Measurements from ENCODE around the gene TBC1D1. TPM values are rescaled to one million over a fixed set of nuclear protein-coding genes. Genes with fewer than 3 reads are reported as not detected.
A peak's percentile ranks its signal among the peaks of the same experiment; 100 is the strongest.

The TBC1D1 gene
- total and polyA plus RNA-seq, 5 donors, result 86.7 to 134 (median 116) TPM

DNA sequence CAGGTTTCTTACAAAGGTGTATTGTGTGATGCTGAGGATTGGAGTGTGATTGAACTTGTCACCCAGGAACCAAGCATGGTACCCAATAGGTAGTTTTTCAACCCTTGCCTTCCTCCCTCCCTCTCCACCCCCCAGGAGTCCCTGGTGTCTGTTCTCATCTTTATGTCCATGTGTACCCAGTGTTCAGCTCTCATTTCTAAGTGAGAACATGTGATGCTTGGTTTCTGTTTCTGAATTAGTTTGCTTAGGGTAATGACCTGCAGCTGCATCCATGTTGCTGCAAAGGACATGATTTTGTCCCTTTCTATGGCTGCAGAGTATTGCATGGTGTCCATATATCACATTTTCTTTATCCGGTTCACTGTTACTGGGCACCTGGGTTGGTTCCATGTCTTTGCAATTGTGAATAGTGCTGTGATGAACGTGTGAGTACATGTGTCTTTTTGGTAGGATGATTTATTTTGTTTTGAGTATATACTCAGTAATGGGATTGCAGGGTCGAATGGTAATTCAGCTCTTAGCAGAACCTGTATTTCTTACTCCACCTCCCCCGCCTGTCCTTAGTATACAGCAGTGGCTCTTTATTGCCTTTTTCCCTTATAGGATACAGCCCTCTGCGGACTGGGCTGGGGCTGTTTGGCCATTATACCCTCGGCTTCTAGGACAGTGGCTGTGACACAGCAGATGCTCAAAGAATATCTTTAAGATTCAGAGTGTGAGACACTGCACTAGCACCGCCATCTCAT is 214.8 kb downstream of the TBC1D1 start:
- Histone ChIP-seq H3K4me3 (ENCODE audit: low read length) (no peak overlapping the region), H3K27ac (ENCODE audit: low read length) (no peak overlapping the region), H3K9me3 (ENCODE audit: control insufficient read depth, low read length) (no peaks in the 10 kb centered on the region), H3K4me1 (ENCODE audit: control insufficient read depth, insufficient read depth, low read length) (peaks cover 4% of the 10 kb centered on the region), H3K27me3 (ENCODE audit: control insufficient read depth, insufficient read depth) (no peaks in the 10 kb centered on the region)
- no peak for ATAC-seq
- intact Hi-C loops (cut with DNase I), result no loop called here
- no peak for DNase-seq
- 92% methylated on average over 7 of the region's 7 CpGs for WGBS

DNA sequence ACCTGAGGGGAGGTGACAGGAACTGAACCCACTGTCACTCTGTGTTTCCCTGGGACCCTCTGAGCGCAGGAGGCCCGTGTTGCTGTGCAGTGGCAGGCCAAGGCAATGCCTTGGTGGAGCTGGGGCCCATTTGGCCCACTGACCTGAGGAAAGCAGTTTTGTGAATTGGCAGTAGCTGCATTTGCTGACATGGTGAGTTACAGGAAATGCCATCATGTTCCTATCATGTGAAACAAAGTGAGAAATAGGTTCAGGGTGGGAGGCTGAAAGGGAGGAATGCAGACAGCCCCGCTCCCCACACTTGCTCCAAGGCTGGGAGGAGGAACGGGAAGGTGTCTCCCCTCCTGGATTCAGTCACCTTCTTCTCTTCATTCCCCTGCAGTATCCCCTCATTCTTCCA is 215.4 kb downstream of the TBC1D1 start:
- WGBS, result 88% methylated on average over 4 of the region's 4 CpGs
- peak in 1 of 2 donors; percentile 21 for ATAC-seq
- Histone ChIP-seq H3K27ac (ENCODE audit: low read length) (no peak overlapping the region), H3K27me3 (ENCODE audit: control insufficient read depth, insufficient read depth) (no peaks in the 10 kb centered on the region), H3K4me3 (ENCODE audit: low read length) (no peak overlapping the region), H3K4me1 (ENCODE audit: control insufficient read depth, insufficient read depth, low read length) (no peaks in the 10 kb centered on the region), H3K9me3 (ENCODE audit: control insufficient read depth, low read length) (no peaks in the 10 kb centered on the region)
- no peak for DNase-seq
- intact Hi-C loops (cut with DNase I), result no loop called here

DNA sequence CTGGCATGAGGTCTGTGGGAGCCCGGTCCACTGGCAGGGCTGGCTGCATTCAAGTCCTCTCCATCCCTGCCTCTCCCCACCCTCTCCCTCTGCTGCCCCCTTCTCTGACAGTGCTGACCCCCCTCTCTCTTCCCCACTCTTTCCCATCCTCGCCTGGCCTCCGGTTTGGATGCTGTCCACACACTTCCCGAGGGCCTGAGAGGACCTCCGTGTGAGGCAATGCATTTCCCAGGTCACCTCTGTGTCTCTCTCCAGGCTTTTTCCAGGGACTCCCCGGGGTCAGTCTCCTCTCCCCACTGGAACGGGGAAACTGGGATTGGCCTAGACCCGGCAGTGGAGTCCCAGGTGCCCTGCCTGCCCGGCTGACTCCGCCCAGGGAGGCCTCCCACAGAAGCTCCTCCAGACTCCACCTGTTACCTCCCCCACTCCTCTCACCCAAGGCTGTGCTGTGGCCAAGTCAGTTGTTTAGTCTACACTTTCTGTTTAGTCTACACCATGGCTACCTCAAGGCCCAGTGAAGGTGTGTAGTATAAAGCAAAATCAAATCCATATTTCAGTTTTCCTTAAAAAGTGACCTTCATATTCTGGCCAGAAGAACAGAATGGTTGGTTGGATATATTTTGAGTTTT is 216.1 kb downstream of the TBC1D1 start:
- 74% methylated on average over 10 of the region's 10 CpGs for WGBS

DNA sequence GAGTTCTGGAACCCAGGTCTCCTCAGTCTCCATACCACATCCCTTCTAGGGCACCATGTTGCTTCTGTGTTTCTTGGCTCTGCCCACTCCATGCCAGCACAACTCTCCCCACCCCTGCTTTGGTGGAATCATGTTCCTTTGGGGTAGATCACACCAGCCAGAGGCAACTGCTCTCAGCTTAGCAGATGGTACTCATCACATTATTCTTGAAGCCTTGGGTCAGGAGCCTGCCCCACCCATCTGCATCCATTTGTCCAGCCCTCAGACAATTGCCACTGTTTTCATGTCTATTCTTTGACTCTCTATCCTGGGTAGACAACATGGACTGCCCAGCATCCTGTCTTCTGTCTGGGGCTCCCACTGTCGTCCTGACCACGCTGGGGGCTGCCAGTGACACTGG is 216.9 kb downstream of the TBC1D1 start:
- Histone ChIP-seq H3K4me3 (ENCODE audit: low read length) (no peak overlapping the region), H3K4me1 (ENCODE audit: control insufficient read depth, insufficient read depth, low read length) (peaks cover 3% of the 10 kb centered on the region), H3K27me3 (ENCODE audit: control insufficient read depth, insufficient read depth) (no peaks in the 10 kb centered on the region), H3K9me3 (ENCODE audit: control insufficient read depth, low read length) (no peaks in the 10 kb centered on the region), H3K27ac (ENCODE audit: low read length) (no peak overlapping the region)
- intact Hi-C loops (cut with DNase I), result no loop called here
- DNase-seq (no peak), ATAC-seq (no peak)
- 81% methylated on average over 2 of the region's 2 CpGs for WGBS

More for the DNA sequence above, 216.1 kb downstream of the TBC1D1 start:
- intact Hi-C loops (cut with DNase I), result no loop called here
- Histone ChIP-seq H3K4me3 (ENCODE audit: low read length) (no peak overlapping the region), H3K27ac (ENCODE audit: low read length) (no peak overlapping the region), H3K4me1 (ENCODE audit: control insufficient read depth, insufficient read depth, low read length) (no peaks in the 10 kb centered on the region), H3K27me3 (ENCODE audit: control insufficient read depth, insufficient read depth) (no peaks in the 10 kb centered on the region), H3K9me3 (ENCODE audit: control insufficient read depth, low read length) (no peaks in the 10 kb centered on the region)
- ATAC-seq (peak; percentile 17 to 34), DNase-seq (no peak)

DNA sequence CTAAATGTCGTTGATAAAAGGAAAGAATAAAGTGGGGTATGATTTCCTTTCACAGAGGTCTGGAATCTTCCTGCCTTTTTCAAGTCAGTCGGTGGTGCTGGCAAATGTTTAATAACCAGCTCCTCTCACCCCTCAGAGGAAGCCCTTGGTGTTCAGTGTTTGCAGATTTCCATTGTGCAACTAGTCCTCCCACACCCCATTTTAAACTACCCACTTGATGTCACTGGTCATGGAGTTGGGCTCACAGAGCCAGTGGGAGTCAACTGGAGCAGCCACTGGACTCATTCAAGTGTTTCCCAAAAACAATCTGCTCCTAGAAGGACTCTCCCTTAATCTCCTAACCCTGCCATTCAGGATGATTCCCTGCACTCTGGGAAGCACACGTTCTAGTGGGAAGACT is 218.5 kb downstream of the TBC1D1 start:
- Histone ChIP-seq H3K27me3 (ENCODE audit: control insufficient read depth, insufficient read depth) (no peaks in the 10 kb centered on the region), H3K4me3 (ENCODE audit: low read length) (no peak overlapping the region), H3K9me3 (ENCODE audit: control insufficient read depth, low read length) (no peaks in the 10 kb centered on the region), H3K27ac (ENCODE audit: low read length) (no peak overlapping the region), H3K4me1 (ENCODE audit: control insufficient read depth, insufficient read depth, low read length) (peaks cover 10% of the 10 kb centered on the region)
- WGBS, result 46% methylated on average over 3 of the region's 3 CpGs
- intact Hi-C loops (cut with DNase I), result no loop called here
- DNase-seq (no peak), ATAC-seq (no peak)

DNA sequence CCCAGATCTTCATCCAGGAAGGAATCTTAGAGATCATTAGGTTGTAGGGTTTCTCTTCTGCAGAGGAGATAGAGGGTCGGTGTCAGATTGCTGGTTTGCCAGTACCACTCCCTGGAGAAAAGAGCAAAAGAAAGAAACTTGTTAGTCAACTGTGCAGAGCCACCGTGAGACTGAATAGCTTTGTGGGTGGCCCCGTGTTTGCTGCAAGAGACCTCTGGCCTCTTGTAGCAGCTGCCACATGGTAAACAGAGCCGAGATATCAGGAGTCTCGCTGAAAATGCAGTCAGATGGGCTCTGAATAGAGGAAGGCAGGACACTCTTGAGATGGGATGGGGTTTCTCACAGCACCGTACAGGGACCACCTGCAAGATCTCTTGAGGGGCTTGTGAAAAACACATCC is 219.0 kb downstream of the TBC1D1 start:
- H3K27ac ChIP-seq (ENCODE audit: low read length), result no peak overlapping the region

DNA sequence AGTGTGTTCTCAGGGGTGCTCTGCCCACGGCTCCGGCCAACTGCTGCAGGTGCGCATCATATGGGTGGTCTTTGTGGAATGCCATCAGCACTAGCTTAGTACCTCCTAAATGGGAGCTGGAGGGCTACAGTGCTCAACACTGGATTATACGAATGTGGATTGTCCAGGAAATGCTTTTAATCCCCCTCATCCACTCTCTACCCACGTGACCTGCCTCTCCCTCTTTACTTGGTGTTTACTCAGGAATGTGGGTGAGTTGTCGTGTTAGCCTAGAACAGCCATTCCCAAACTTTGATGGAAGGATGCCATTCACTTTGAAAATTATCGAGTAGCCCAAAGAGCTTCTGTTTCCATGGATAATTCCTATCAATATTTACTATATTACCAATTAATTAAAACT is 220.1 kb downstream of the TBC1D1 start:
- no peak for ATAC-seq
- no peaks in the 10 kb centered on the region for H3K9me3 ChIP-seq (ENCODE audit: control insufficient read depth, low read length)
- peaks cover 10% of the 10 kb centered on the region for H3K4me1 ChIP-seq (ENCODE audit: control insufficient read depth, insufficient read depth, low read length)
- H3K27ac ChIP-seq (ENCODE audit: low read length), result no peak overlapping the region
- no peaks in the 10 kb centered on the region for H3K27me3 ChIP-seq (ENCODE audit: control insufficient read depth, insufficient read depth)
- no peak overlapping the region for H3K4me3 ChIP-seq (ENCODE audit: low read length)
- intact Hi-C loops (cut with DNase I), result no loop called here
- DNase-seq, result no peak
- WGBS, result 95% methylated on average over 7 of the region's 7 CpGs

More for the DNA sequence above, 219.0 kb downstream of the TBC1D1 start:
- H3K27me3 ChIP-seq (ENCODE audit: control insufficient read depth, insufficient read depth), result no peaks in the 10 kb centered on the region
- no peaks in the 10 kb centered on the region for H3K9me3 ChIP-seq (ENCODE audit: control insufficient read depth, low read length)
- no peak for DNase-seq
- 59% methylated on average over 6 of the region's 6 CpGs for WGBS
- H3K4me1 ChIP-seq (ENCODE audit: control insufficient read depth, insufficient read depth, low read length), result peaks cover 10% of the 10 kb centered on the region
- intact Hi-C loops (cut with DNase I), result no loop called here
- ATAC-seq, result no peak
- H3K4me3 ChIP-seq (ENCODE audit: low read length), result no peak overlapping the region

DNA sequence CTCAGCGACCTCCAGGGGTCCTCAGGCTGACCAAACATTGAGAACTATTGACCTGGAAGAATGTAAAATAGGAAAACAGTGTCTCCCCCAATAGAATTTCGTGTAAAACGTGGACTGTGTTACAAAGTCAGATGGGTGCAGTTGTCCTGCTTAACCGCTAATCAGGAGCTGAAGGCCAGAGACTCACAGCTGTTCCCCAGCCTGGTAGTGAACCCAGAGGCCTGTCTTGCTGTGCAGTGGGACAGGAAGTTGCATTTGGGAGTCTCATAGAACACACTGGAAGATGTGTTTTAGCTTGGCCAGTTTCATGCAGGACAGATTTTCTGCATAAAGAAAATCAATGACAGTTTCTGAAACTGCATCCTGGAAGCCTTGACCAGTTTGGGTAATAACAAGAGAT is 220.8 kb downstream of the TBC1D1 start:
- WGBS, result 78% methylated on average over 4 of the region's 4 CpGs
- DNase-seq (no peak), ATAC-seq (no peak)
- no peaks in the 10 kb centered on the region for H3K27me3 ChIP-seq (ENCODE audit: control insufficient read depth, insufficient read depth)
- no peaks in the 10 kb centered on the region for H3K9me3 ChIP-seq (ENCODE audit: control insufficient read depth, low read length)
- H3K27ac ChIP-seq (ENCODE audit: low read length), result no peak overlapping the region
- intact Hi-C loops (cut with DNase I), result no loop called here
- H3K4me1 ChIP-seq (ENCODE audit: control insufficient read depth, insufficient read depth, low read length), result peaks cover 10% of the 10 kb centered on the region
- no peak overlapping the region for H3K4me3 ChIP-seq (ENCODE audit: low read length)

DNA sequence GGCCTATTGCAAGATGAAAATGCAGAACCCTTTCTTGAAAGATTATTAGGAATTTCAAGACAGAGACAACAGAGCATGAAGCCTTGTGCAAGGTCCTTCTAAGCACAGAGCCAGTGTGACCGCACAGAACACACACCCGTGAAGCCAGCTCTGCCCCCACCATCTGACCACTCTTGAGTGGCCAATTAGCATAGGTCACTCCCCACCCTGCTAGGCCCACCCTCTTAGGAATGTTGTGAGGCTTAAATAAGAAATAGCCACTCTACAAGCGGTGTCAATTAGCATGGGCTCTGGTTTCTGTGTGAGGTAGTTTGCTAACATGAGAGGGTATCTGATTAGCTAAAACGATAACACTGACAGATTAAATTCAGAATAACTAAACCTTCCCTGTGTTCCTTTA is 222.2 kb downstream of the TBC1D1 start:
- Histone ChIP-seq H3K4me1 (ENCODE audit: control insufficient read depth, insufficient read depth, low read length) (peaks cover 10% of the 10 kb centered on the region), H3K4me3 (ENCODE audit: low read length) (no peak overlapping the region), H3K27me3 (ENCODE audit: control insufficient read depth, insufficient read depth) (no peaks in the 10 kb centered on the region), H3K27ac (ENCODE audit: low read length) (no peak overlapping the region), H3K9me3 (ENCODE audit: control insufficient read depth, low read length) (no peaks in the 10 kb centered on the region)
- no peak for DNase-seq
- 68% methylated on average over 4 of the region's 4 CpGs for WGBS
- ATAC-seq, result peak; percentile 62 to 68
- intact Hi-C loops (cut with DNase I), result no loop called here

DNA sequence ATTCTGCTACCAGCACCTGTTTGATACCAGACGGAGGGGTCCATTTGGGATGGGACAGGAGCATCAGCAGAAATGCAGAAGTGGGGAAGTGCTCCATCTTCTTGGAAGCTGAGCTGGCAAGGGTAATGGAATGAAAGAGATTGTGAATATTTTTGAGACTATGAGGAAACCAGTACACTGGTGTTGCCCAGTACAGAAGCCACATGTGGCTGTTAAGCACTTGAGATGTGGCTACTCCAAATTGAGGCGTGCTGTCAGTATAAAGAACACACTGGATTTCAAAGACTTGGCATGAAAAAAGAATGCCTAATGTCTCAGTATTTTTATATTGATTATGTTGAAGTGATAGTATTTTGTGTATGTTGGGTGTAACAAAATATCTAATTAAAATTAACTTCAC is 222.7 kb downstream of the TBC1D1 start:
- H3K27me3 ChIP-seq (ENCODE audit: control insufficient read depth, insufficient read depth), result no peaks in the 10 kb centered on the region
- peaks cover 10% of the 10 kb centered on the region for H3K4me1 ChIP-seq (ENCODE audit: control insufficient read depth, insufficient read depth, low read length)
- WGBS, result 94% methylated on average over 2 of the region's 2 CpGs
- H3K9me3 ChIP-seq (ENCODE audit: control insufficient read depth, low read length), result no peaks in the 10 kb centered on the region
- H3K27ac ChIP-seq (ENCODE audit: low read length), result no peak overlapping the region
- intact Hi-C loops (cut with DNase I), result no loop called here
- DNase-seq, result no peak
- no peak for ATAC-seq
- H3K4me3 ChIP-seq (ENCODE audit: low read length), result no peak overlapping the region

DNA sequence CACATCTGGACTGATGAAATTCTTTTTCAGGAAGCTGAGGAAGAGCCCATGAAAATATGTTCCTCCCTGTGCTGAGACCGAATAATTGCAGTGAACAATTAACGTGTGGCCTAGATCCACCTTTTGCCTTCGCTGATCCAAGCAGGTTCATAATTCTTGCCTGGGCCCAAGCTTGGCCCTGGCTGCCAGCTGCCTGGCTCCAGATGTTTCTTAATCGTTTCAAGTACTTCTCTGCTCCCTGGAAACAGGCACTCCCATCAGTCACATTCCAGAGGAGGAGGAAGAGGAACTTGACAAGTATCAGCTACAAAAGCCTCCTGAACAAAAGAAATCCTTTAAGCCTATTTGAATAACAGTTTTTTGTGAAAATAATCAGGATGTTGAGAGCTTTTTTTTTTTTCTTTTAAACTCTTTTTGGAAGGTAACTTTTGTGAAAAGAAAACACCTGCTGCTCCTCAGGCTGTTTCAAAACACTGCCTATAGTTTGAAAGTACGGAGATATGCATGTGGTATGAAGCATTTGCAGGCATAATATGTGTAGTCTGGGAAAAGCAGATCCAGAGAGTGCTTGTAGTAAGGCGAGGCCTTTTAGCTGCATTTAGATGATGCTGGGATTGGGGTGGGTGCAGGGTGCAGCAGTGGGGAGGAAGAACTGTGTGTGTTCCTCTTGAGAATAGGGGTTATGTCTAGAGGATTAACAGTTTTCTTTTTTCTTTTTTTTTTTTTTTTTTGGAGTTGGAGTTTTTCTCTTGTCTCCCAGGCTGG is 223.7 kb downstream of the TBC1D1 start:
- WGBS, result 55% methylated on average over 6 of the region's 6 CpGs
- DNase-seq, result no peak

More for the DNA sequence above, 223.7 kb downstream of the TBC1D1 start:
- H3K4me1 ChIP-seq (ENCODE audit: control insufficient read depth, insufficient read depth, low read length), result peaks cover 10% of the 10 kb centered on the region
- intact Hi-C loops (cut with DNase I), result no loop called here
- peak overlapping the region; percentile 54 for H3K27ac ChIP-seq (ENCODE audit: low read length)
- peak; percentile 42 to 47 for ATAC-seq
- no peaks in the 10 kb centered on the region for H3K9me3 ChIP-seq (ENCODE audit: control insufficient read depth, low read length)
- no peaks in the 10 kb centered on the region for H3K27me3 ChIP-seq (ENCODE audit: control insufficient read depth, insufficient read depth)
- no peak overlapping the region for H3K4me3 ChIP-seq (ENCODE audit: low read length)
